PC-9 (cell line): Measurements from ENCODE around the gene ZNF880.

Source experiments
- CTCF ChIP-seq: fragments of 200-600 bp; sonication (generic); conservative IDR thresholded peaks from 2 replicates; pipeline ENCODE4 v1.6.1; 2017; ENCODE audit warnings: mixed run types, antibody characterized with exemption, mild to moderate bottlenecking, moderate library complexity
- EZH2 ChIP-seq: fragments of 200-600 bp; sonication (generic); IDR thresholded peaks from 2 replicates; pipeline ENCODE4 v1.8.0; 2017; ENCODE audit warnings: antibody characterized with exemption, low read depth

DNA sequence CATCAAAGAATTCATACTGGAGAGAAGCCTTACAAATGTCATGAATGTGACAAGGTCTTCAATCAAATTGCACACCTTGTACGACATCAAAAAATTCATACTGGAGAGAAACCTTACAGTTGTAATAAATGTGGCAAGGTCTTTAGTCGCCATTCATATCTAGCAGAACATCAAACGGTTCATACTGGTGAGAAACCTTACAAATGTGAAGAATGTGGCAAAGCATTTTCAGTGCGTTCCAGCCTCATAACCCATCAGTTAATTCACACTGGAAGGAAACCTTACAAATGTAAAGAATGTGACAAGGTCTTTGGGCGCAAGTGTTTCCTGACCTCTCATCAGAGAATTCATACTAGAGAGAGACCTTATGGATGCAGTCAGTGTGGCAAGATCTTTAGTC is 46.0 kb downstream of the ZNF880 start:
- no peak for TF ChIP-seq CTCF
- TF ChIP-seq EZH2: no peak
